Subcutaneous abdominal adipose tissue (tissue), 5 donors: ENCODE measurements around the gene DEFB110.

Source experiments
- H3K27ac ChIP-seq: one replicate; pipeline ENCODE4 v1.7.0; 2013; ENCODE audit warnings: low read depth, mild to moderate bottlenecking, inconsistent platforms, low read length, moderate library complexity
- H3K27me3 ChIP-seq, 5 donors: one replicate each; pipeline ENCODE4 v1.7.0; 2013; ENCODE audit warnings: low read length in 5 of 5, inconsistent platforms in 1 of 5; ENCODE audit not compliant: control insufficient read depth in 5 of 5, insufficient read depth in 4 of 5
- H3K36me3 ChIP-seq, 5 donors: one replicate each; pipeline ENCODE4 v1.7.0; 2013; ENCODE audit warnings: low read length in 5 of 5; ENCODE audit not compliant: control insufficient read depth in 5 of 5, insufficient read depth in 5 of 5
- H3K4me1 ChIP-seq, 5 donors: one replicate each; pipeline ENCODE4 v1.7.0; 2013; ENCODE audit warnings: low read length in 5 of 5, mild to moderate bottlenecking in 3 of 5, moderate library complexity in 1 of 5; ENCODE audit not compliant: control insufficient read depth in 5 of 5, insufficient read depth in 5 of 5
- H3K4me3 ChIP-seq, 5 donors: one replicate each; pipeline ENCODE4 v1.7.0; 2013; ENCODE audit warnings: low read length in 5 of 5, low read depth in 1 of 5
- H3K9ac ChIP-seq, 5 donors: one replicate each; pipeline ENCODE4 v1.7.0; 2013; ENCODE audit warnings: low read length in 5 of 5, mild to moderate bottlenecking in 4 of 5, moderate library complexity in 3 of 5
- H3K9me3 ChIP-seq, 5 donors: one replicate each; pipeline ENCODE4 v1.7.0; 2013; ENCODE audit warnings: low read length in 5 of 5; ENCODE audit not compliant: control insufficient read depth in 5 of 5
- donor health status: healthy.
- donor health status: healthy.
- donor health status: healthy.
- donor health status: healthy.
- donor health status: healthy.

Gene DEFB110

GRCh38 chr6:50003139-50003538, 18.7 kb downstream of the DEFB110 start:
- no peaks in the 10 kb centered on the region for H3K36me3 ChIP-seq
- no peaks in the 10 kb centered on the region for H3K27me3 ChIP-seq
- no peak overlapping the region for H3K27ac ChIP-seq
- H3K9ac ChIP-seq = no peak overlapping the region
- no peaks in the 10 kb centered on the region for H3K4me1 ChIP-seq
- H3K4me3 ChIP-seq = no peak overlapping the region
- H3K9me3 ChIP-seq = no peaks in the 10 kb centered on the region

- Histone ChIP-seq H3K4me3 (no peak overlapping the region), H3K9me3 (peaks cover 0 to under 1% (median 0%) of the 10 kb centered on the region in 5 donors), H3K27me3 (no peaks in the 10 kb centered on the region), H3K4me1 (no peaks in the 10 kb centered on the region), H3K9ac (no peak overlapping the region), H3K36me3 (no peaks in the 10 kb centered on the region), H3K27ac (no peak overlapping the region)
These were observed 26.5 kb downstream of the DEFB110 start for GRCh38 chr6:49995278-49995677.

GRCh38 chr6:49988900-49989299, 32.9 kb downstream of the DEFB110 start:
- no peak overlapping the region for H3K27ac ChIP-seq
- no peak overlapping the region for H3K9ac ChIP-seq
- no peaks in the 10 kb centered on the region for H3K27me3 ChIP-seq
- no peaks in the 10 kb centered on the region for H3K36me3 ChIP-seq
- no peaks in the 10 kb centered on the region for H3K4me1 ChIP-seq
- H3K9me3 ChIP-seq = peaks cover 0 to 2% (median 0%) of the 10 kb centered on the region in 5 donors
- H3K4me3 ChIP-seq = no peak overlapping the region

- Histone ChIP-seq H3K9me3 (peaks cover 0 to 2% (median 0%) of the 10 kb centered on the region in 5 donors), H3K36me3 (no peaks in the 10 kb centered on the region)
These were observed 34.0 kb downstream of the DEFB110 start for GRCh38 chr6:49987749-49988148.

GRCh38 chr6:49986551-49986950, 35.2 kb downstream of the DEFB110 start:
- no peak overlapping the region for H3K27ac ChIP-seq
- H3K9me3 ChIP-seq = peaks cover 0 to 2% (median 0%) of the 10 kb centered on the region in 5 donors
- H3K9ac ChIP-seq = no peak overlapping the region
- H3K4me1 ChIP-seq = no peaks in the 10 kb centered on the region
- no peak overlapping the region for H3K4me3 ChIP-seq
- H3K36me3 ChIP-seq = no peaks in the 10 kb centered on the region
- no peaks in the 10 kb centered on the region for H3K27me3 ChIP-seq

More at GRCh38 chr6:49987749-49988148, 34.0 kb downstream of the DEFB110 start:
- no peaks in the 10 kb centered on the region for H3K4me1 ChIP-seq
- no peak overlapping the region for H3K4me3 ChIP-seq
- no peaks in the 10 kb centered on the region for H3K27me3 ChIP-seq
- H3K27ac ChIP-seq = no peak overlapping the region
- no peak overlapping the region for H3K9ac ChIP-seq

- no peak overlapping the region for H3K4me3 ChIP-seq
- no peaks in the 10 kb centered on the region for H3K27me3 ChIP-seq
- no peaks in the 10 kb centered on the region for H3K4me1 ChIP-seq
- H3K9ac ChIP-seq = no peak overlapping the region
- no peak overlapping the region for H3K27ac ChIP-seq
- no peaks in the 10 kb centered on the region for H3K9me3 ChIP-seq
- H3K36me3 ChIP-seq = no peaks in the 10 kb centered on the region
These were observed 39.7 kb downstream of the DEFB110 start for GRCh38 chr6:49982046-49982445.

GRCh38 chr6:49980898-49981297, 40.9 kb downstream of the DEFB110 start:
- Histone ChIP-seq H3K9me3 (no peaks in the 10 kb centered on the region), H3K27ac (no peak overlapping the region), H3K36me3 (no peaks in the 10 kb centered on the region), H3K27me3 (no peaks in the 10 kb centered on the region), H3K4me1 (no peaks in the 10 kb centered on the region), H3K4me3 (no peak overlapping the region), H3K9ac (no peak overlapping the region)

- no peaks in the 10 kb centered on the region for H3K4me1 ChIP-seq
- H3K9ac ChIP-seq = no peak overlapping the region
- H3K9me3 ChIP-seq = no peaks in the 10 kb centered on the region
- H3K36me3 ChIP-seq = no peaks in the 10 kb centered on the region
- H3K4me3 ChIP-seq = no peak overlapping the region
- H3K27ac ChIP-seq = no peak overlapping the region
- no peaks in the 10 kb centered on the region for H3K27me3 ChIP-seq
These were observed 42.2 kb downstream of the DEFB110 start for GRCh38 chr6:49979584-49979983.

GRCh38 chr6:49978332-49979226, 43.2 kb downstream of the DEFB110 start:
- Histone ChIP-seq H3K27me3 (no peaks in the 10 kb centered on the region), H3K9me3 (no peaks in the 10 kb centered on the region), H3K36me3 (no peaks in the 10 kb centered on the region), H3K4me1 (no peaks in the 10 kb centered on the region), H3K27ac (no peak overlapping the region), H3K9ac (no peak overlapping the region), H3K4me3 (peak overlapping the region in 1 of 5 donors; percentile 29)

GRCh38 chr6:49969605-49970004, 52.2 kb downstream of the DEFB110 start, which contains the start of gene DEFB113:
Gene DEFB113, minus strand, starts transcription at chr6:49969625. Its CDS starts 0 bp downstream, at chr6:49969625.
- H3K4me1 ChIP-seq = no peaks in the 10 kb centered on the region
- no peak within 1 kb of the TSS for H3K4me3 ChIP-seq
- H3K27ac ChIP-seq = no peak within 1 kb of the TSS
- no peak within 1 kb of the TSS for H3K9ac ChIP-seq
- H3K27me3 ChIP-seq = no peaks in the 10 kb centered on the region
- H3K9me3 ChIP-seq = no peaks in the 10 kb centered on the region
- H3K36me3 ChIP-seq = no peaks in the 10 kb centered on the region
